H1 (cell line): Measurements from ENCODE around the gene TNS1. TPM values are rescaled to one million over a fixed set of nuclear protein-coding genes. Genes with fewer than 3 reads are reported as not detected.

Experiments used
- CTCF ChIA-PET: fragments of 300-600 bp; sonication (Branson Sonifier 250); formaldehyde crosslinking; loops from one replicate; lab custom pipeline; 2021; ENCODE audit not compliant: partially characterized antibody; lab: Charles Lee
- POLR2A ChIA-PET: fragments of 300-600 bp; sonication (Branson Sonifier 250); formaldehyde crosslinking; loops from one replicate; lab custom pipeline; 2021; ENCODE audit warnings: inconsistent platforms; ENCODE audit not compliant: partially characterized antibody; lab: Charles Lee
- DNase-seq, 2 experiments: peaks; one replicate each; pipeline versions ENCODE4 v3.0.0 to v3.0.0-alpha.2; 2010 to 2022; ENCODE audit warnings: low spot score in 2 of 2, low read depth in 1 of 2, mixed read lengths in 1 of 2
- FAIRE-seq: peaks from 2 replicates; lab custom pipeline; 2011; peaks lifted over from hg19 to GRCh38; lab: Jason Lieb, UNC
- H2AFZ ChIP-seq: 2 replicates; pipeline ENCODE4 v1.8.1; 2012; ENCODE audit warnings: low read length, inconsistent platforms
- H2AK5ac ChIP-seq: 2 replicates; pipeline ENCODE4 v1.6.1; 2013; ENCODE audit warnings: low read depth, low read length
- H2BK120ac ChIP-seq: replicated peaks from 2 replicates; pipeline ENCODE3; 2013; ENCODE audit warnings: low read depth, low read length, inconsistent platforms
- H2BK12ac ChIP-seq: 2 replicates; pipeline ENCODE4 v1.6.1; 2013; ENCODE audit warnings: low read depth, low read length
- H2BK15ac ChIP-seq: 2 replicates; pipeline ENCODE4 v1.6.1; 2013; ENCODE audit warnings: low read length
- H2BK20ac ChIP-seq: 2 replicates; pipeline ENCODE4 v1.6.1; 2013; ENCODE audit warnings: low read length
- H2BK5ac ChIP-seq: 2 replicates; pipeline ENCODE4 v1.6.1; 2013; ENCODE audit warnings: low read depth, low read length
- H3K14ac ChIP-seq: 2 replicates; pipeline ENCODE4 v1.6.1; 2013; ENCODE audit warnings: inconsistent platforms; ENCODE audit not compliant: insufficient read length
- H3K18ac ChIP-seq: 2 replicates; pipeline ENCODE4 v1.6.1; 2013; ENCODE audit warnings: low read length; ENCODE audit errors: extremely low read depth
- H3K23ac ChIP-seq: 2 replicates; pipeline ENCODE4 v1.6.1; 2013; ENCODE audit warnings: inconsistent platforms; ENCODE audit not compliant: insufficient read length
- H3K23me2 ChIP-seq: 2 replicates; pipeline ENCODE4 v1.6.1; 2013; ENCODE audit warnings: low read depth, low read length
- H3K27ac ChIP-seq: 2 replicates; pipeline ENCODE4 v1.6.1; 2011; ENCODE audit warnings: low read depth, low read length, inconsistent platforms
- H3K27me3 ChIP-seq, 4 experiments: replicated peaks in 1 of 4; 1 replicate in 1 of 4; 2 replicates in 3 of 4; pipeline versions ENCODE4 v1.6.1 to v1.8.1; 2011 to 2013; ENCODE audit warnings: low read length in 3 of 4, mild to moderate bottlenecking in 3 of 4, inconsistent platforms in 2 of 4, mixed read lengths in 2 of 4, moderate library complexity in 1 of 4; ENCODE audit not compliant: control insufficient read depth in 3 of 4, insufficient read depth in 3 of 4; ENCODE audit errors: extremely low read depth in 1 of 4
- H3K36me3 ChIP-seq, 4 experiments: 2 replicates each; pipeline versions ENCODE4 v1.6.1 to v1.8.1; 2011 to 2013; ENCODE audit warnings: mild to moderate bottlenecking in 4 of 4, low read length in 3 of 4, moderate library complexity in 2 of 4, control low read depth in 1 of 4, inconsistent platforms in 1 of 4; ENCODE audit not compliant: insufficient read depth in 4 of 4, control insufficient read depth in 2 of 4
- H3K4ac ChIP-seq: replicated peaks from 2 replicates; pipeline ENCODE3; 2013; ENCODE audit warnings: low read length, low read depth, mixed read lengths, inconsistent platforms; ENCODE audit not compliant: insufficient read length
- H3K4me1 ChIP-seq, 4 experiments: replicated peaks in 1 of 4; 1 replicate in 1 of 4; 2 replicates in 3 of 4; pipeline versions ENCODE4 v1.6.1 to v1.8.1; 2011 to 2013; ENCODE audit warnings: low read length in 3 of 4, inconsistent platforms in 2 of 4, mixed read lengths in 1 of 4; ENCODE audit not compliant: insufficient read depth in 4 of 4, control insufficient read depth in 3 of 4
- H3K4me2 ChIP-seq, 2 experiments: 2 replicates each; pipeline versions ENCODE4 v1.6.1 to v1.8.1; 2011 to 2013; ENCODE audit warnings: low read depth in 2 of 2, low read length in 2 of 2, control low read depth in 1 of 2, inconsistent platforms in 1 of 2, mild to moderate bottlenecking in 1 of 2; ENCODE audit not compliant: insufficient read depth in 1 of 2
- H3K4me3 ChIP-seq, 4 experiments: fragments of 200-600, 300-600 bp in 1 of 4; sonication (generic), shearing (Covaris generic), sonication (Bioruptor Twin) in 1 of 4; 2 replicates each; pipeline versions ENCODE4 v1.5.1 to v1.8.1; 2011 to 2016; ENCODE audit warnings: low read length in 4 of 4, low read depth in 3 of 4, control low read depth in 2 of 4, inconsistent platforms in 2 of 4, mild to moderate bottlenecking in 2 of 4, mixed read lengths in 1 of 4, moderate library complexity in 1 of 4; ENCODE audit not compliant: insufficient read depth in 2 of 4; ENCODE audit errors: extremely low read depth in 1 of 4
- H3K56ac ChIP-seq: replicated peaks from 2 replicates; pipeline ENCODE3; 2013; ENCODE audit warnings: low read depth, mild to moderate bottlenecking, mixed read lengths, low read length, inconsistent platforms; ENCODE audit not compliant: insufficient read length
- H3K79me1 ChIP-seq: 2 replicates; pipeline ENCODE4 v1.6.1; 2013; ENCODE audit warnings: low read depth, low read length, control low read depth
- H3K79me2 ChIP-seq, 2 experiments: 2 replicates each; pipeline versions ENCODE4 v1.6.1 to v1.8.1; 2012 to 2013; ENCODE audit warnings: low read length in 2 of 2, mild to moderate bottlenecking in 2 of 2, inconsistent platforms in 1 of 2; ENCODE audit not compliant: insufficient read depth in 2 of 2, control insufficient read depth in 1 of 2
- H3K9ac ChIP-seq, 4 experiments: replicated peaks in 1 of 4; 1 replicate in 1 of 4; 2 replicates in 3 of 4; pipeline versions ENCODE4 v1.6.1 to v1.8.1; 2011 to 2013; ENCODE audit warnings: low read depth in 3 of 4, low read length in 3 of 4, control low read depth in 2 of 4, mild to moderate bottlenecking in 2 of 4, moderate library complexity in 2 of 4, inconsistent platforms in 1 of 4; ENCODE audit errors: extremely low read depth in 1 of 4
- H3K9me3 ChIP-seq, 2 experiments: 2 replicates each; pipeline versions ENCODE4 v1.6.1 to v1.8.1; 2012 to 2013; ENCODE audit warnings: mild to moderate bottlenecking in 2 of 2, moderate library complexity in 2 of 2, control low read depth in 1 of 2, inconsistent platforms in 1 of 2, low read depth in 1 of 2, low read length in 1 of 2, mixed read lengths in 1 of 2; ENCODE audit not compliant: insufficient read depth in 2 of 2
- H4K20me1 ChIP-seq, 2 experiments: replicated peaks in 1 of 2; 2 replicates each; pipeline versions ENCODE3 to v1.8.1; 2011 to 2013; ENCODE audit warnings: inconsistent platforms in 2 of 2, low read length in 2 of 2, mild to moderate bottlenecking in 1 of 2; ENCODE audit not compliant: insufficient read depth in 2 of 2, control insufficient read depth in 1 of 2
- H4K5ac ChIP-seq: 2 replicates; pipeline ENCODE4 v1.6.1; 2013; ENCODE audit warnings: low read length, low read depth, mixed read lengths, inconsistent platforms; ENCODE audit not compliant: insufficient read length
- H4K8ac ChIP-seq: 2 replicates; pipeline ENCODE4 v1.8.0; 2013; ENCODE audit warnings: mild to moderate bottlenecking, moderate library complexity, low read length, inconsistent platforms; ENCODE audit not compliant: insufficient read depth; ENCODE audit errors: extremely low read depth
- H4K91ac ChIP-seq: replicated peaks from 2 replicates; pipeline ENCODE3; 2013; ENCODE audit warnings: low read length, mixed read lengths, inconsistent platforms; ENCODE audit not compliant: insufficient read length
- BCL11A ChIP-seq, 2 experiments: IDR thresholded peaks; one replicate each; pipeline ENCODE4 v1.6.1; 2011; ENCODE audit warnings: low read depth in 2 of 2, low read length in 2 of 2, mild to moderate bottlenecking in 2 of 2
- BRCA1 ChIP-seq: IDR thresholded peaks from 2 replicates; pipeline ENCODE4 v1.6.1; 2012; ENCODE audit warnings: low read depth, low read length, improper control_type of control experiment
- CHD1 ChIP-seq: IDR thresholded peaks from 2 replicates; pipeline ENCODE4 v1.6.1; 2012; ENCODE audit warnings: low read depth, low read length, improper control_type of control experiment
- EGR1 ChIP-seq: IDR thresholded peaks from 2 replicates; pipeline ENCODE4 v1.6.1; 2011; ENCODE audit warnings: low read depth, low read length, borderline replicate concordance
- EZH2 ChIP-seq: fragments of 200-600 bp; sonication (generic); IDR thresholded peaks from 2 replicates; pipeline ENCODE4 v1.7.1; 2012; ENCODE audit warnings: low read depth, mild to moderate bottlenecking, moderate library complexity, low read length, inconsistent platforms; ENCODE audit not compliant: severe bottlenecking
- GTF2F1 ChIP-seq: IDR thresholded peaks from 2 replicates; pipeline ENCODE4 v1.6.1; 2012; ENCODE audit warnings: low read depth, low read length, improper control_type of control experiment, borderline replicate concordance
- JUN ChIP-seq: IDR thresholded peaks from 2 replicates; pipeline ENCODE4 v1.6.1; 2011; ENCODE audit warnings: low read depth, mild to moderate bottlenecking, improper control_type of control experiment, low read length
- KDM1A ChIP-seq: fragments of 200-600, 300-600 bp; sonication (generic); IDR thresholded peaks from 2 replicates; pipeline ENCODE4 v1.7.1; 2016; ENCODE audit warnings: mild to moderate bottlenecking, low read length, borderline replicate concordance
- SIN3A ChIP-seq, 2 experiments: IDR thresholded peaks in 1 of 2; conservative IDR thresholded peaks in 1 of 2; 2 replicates each; pipeline ENCODE4 v1.6.1; 2011 to 2012; ENCODE audit warnings: low read length in 2 of 2, improper control_type of control experiment in 1 of 2, low read depth in 1 of 2, mild to moderate bottlenecking in 1 of 2
- SP1 ChIP-seq: IDR thresholded peaks from 2 replicates; pipeline ENCODE4 v1.6.1; 2011; ENCODE audit warnings: low read depth, low read length
- YY1 ChIP-seq: IDR thresholded peaks from 2 replicates; pipeline ENCODE4 v1.6.1; 2011; ENCODE audit warnings: low read depth, mild to moderate bottlenecking, low read length
- polyA plus RNA-seq, 7 experiments: library from polyadenylated mRNA; depleted of rRNA in 3 of 7; stranded (reverse) in 5 of 7; unstranded in 2 of 7; fragments of >200 nt in 5 of 7; fragments of 200-250 nt in 2 of 7; gene quantifications; 1 replicate in 5 of 7; 2 replicates in 1 of 7; 4 replicates in 1 of 7; pipeline versions ENCODE4 v1.2.1 to v1.2.3, GENCODE V29; 2011 to 2013; ENCODE audit warnings: missing spikeins in 2 of 7, mixed read lengths in 2 of 7
- total RNA-seq: library from RNA; stranded (reverse); fragmentation: NEBNext Ultra II Directional; extraction: Animal tissue kit (Norgen Biotek cat#: 25700); gene quantifications from 2 replicates; pipeline ENCODE4 v1.2.1, GENCODE V29; 2021

The TNS1 gene
- total and polyA plus RNA-seq, 2 of the 8 experiments (the other 6 are each of a cell fraction or from before 2014, with no cell fraction given) = 1.5 to 5.1 TPM

GRCh38 chr2:217949447-217949846 lies 53.3 kb downstream of the TNS1 start:
- H3K79me2 ChIP-seq = no peaks in the 10 kb centered on the region
- no peak overlapping the region for H2AFZ ChIP-seq
- H3K23ac ChIP-seq = no peak overlapping the region
- H3K9me3 ChIP-seq = no peaks in the 10 kb centered on the region
- no peak overlapping the region for H4K5ac ChIP-seq
- H2BK20ac ChIP-seq = no peak overlapping the region
- no peak overlapping the region for H3K14ac ChIP-seq
- no peak overlapping the region for H3K18ac ChIP-seq
- H3K56ac ChIP-seq = no peak overlapping the region
- no peak overlapping the region for H2BK5ac ChIP-seq
- no peak for FAIRE-seq
- no peak overlapping the region for H3K4me2 ChIP-seq
- CTCF ChIA-PET = interaction anchor here (0.6 to 22.2 kb wide), 10 partner anchors 11 to 159 kb away, joined by 3 to 480 read pairs (median 9); no protein-coding TSS in a partner anchor
- TF ChIP-seq SIN3A (conservative IDR thresholded peaks at IDR 0.05 in 1 of 2, IDR thresholded peaks at IDR 0.05 in 1 of 2; ENCODE audit: low read depth in 1 of 2, low read length in 2 of 2) (no peak), BRCA1 (no peak), BCL11A (IDR thresholded peaks at IDR 0.05; ENCODE audit: low read depth in 2 of 2, low read length in 2 of 2) (no peak), EZH2 (no peak), CHD1 (no peak), JUN (no peak), EGR1 (no peak), KDM1A (no peak), SP1 (no peak), GTF2F1 (no peak), YY1 (no peak)
- TF ChIP-seq, all 59 proteins: peak for 0
- Histone ChIP-seq H3K4me1 (peaks cover 2 to 16% (median 5%) of the 10 kb centered on the region in 4 experiments; a peak in 6 of 7 replicates), H3K36me3 (no peaks in the 10 kb centered on the region), H3K23me2 (no peaks in the 10 kb centered on the region; the same call in 1 of the 2 replicates), H4K20me1 (peaks cover 0 to 2% of the 10 kb centered on the region in 2 experiments), H3K4ac (no peak overlapping the region), H3K79me1 (no peaks in the 10 kb centered on the region; the same call in 1 of the 2 replicates), H4K91ac (no peak overlapping the region), H4K8ac (no peak overlapping the region), H3K27me3 (peaks cover 0 to 3% (median 0%) of the 10 kb centered on the region in 4 experiments; a peak in 1 of 7 replicates), H3K9ac (no peak overlapping the region), H2BK15ac (no peak overlapping the region), H3K4me3 (no peak overlapping the region), H2BK120ac (no peak overlapping the region), H2BK12ac (no peak overlapping the region), H3K27ac (no peak overlapping the region), H2AK5ac (no peak overlapping the region)
- DNase-seq = no peak
- POLR2A ChIA-PET = interaction anchor here (0.7 to 3.3 kb wide), 3 partner anchors 11 to 23 kb away, joined by 3 to 9 read pairs (median 3); no protein-coding TSS in a partner anchor
